SU-DHL-6 (cell line): ENCODE data around the gene GRIK4.
A peak's percentile ranks its signal among the peaks of the same experiment; 100 is the strongest.
"Not testable (repeated sequence)": the region's sequence is repeated elsewhere in the genome, so short reads cannot be mapped to it uniquely, and the experiment has no call there.

Source experiments
- H2AFZ ChIP-seq: fragments of 200-600 bp; sonication (generic); 2 replicates; pipeline ENCODE4 v1.6.1; 2014; ENCODE audit warnings: low read depth, mild to moderate bottlenecking, moderate library complexity, mixed read lengths, antibody characterized with exemption, low read length; ENCODE audit not compliant: severe bottlenecking
- H3F3A ChIP-seq: fragments of 200-600 bp; shearing (Covaris generic); 2 replicates; pipeline ENCODE4 v1.6.0; 2016; ENCODE audit warnings: antibody characterized with exemption, mild to moderate bottlenecking; ENCODE audit not compliant: insufficient read depth
- H3K27ac ChIP-seq: fragments of 200-600 bp; sonication (generic); 2 replicates; pipeline ENCODE4 v1.5.1; 2016; ENCODE audit warnings: low read depth, mild to moderate bottlenecking, low read length, moderate library complexity, mixed read lengths
- H3K27me3 ChIP-seq: fragments of 200-600 bp; sonication (generic), shearing (Covaris generic); 2 replicates; pipeline ENCODE4 v1.6.0; 2014; ENCODE audit warnings: mild to moderate bottlenecking, low read length
- H3K36me3 ChIP-seq: fragments of 200-600 bp; sonication (generic); 2 replicates; pipeline ENCODE4 v1.6.1; 2014; ENCODE audit warnings: mild to moderate bottlenecking, low read length, mixed read lengths
- H3K4me2 ChIP-seq: fragments of 300-600, 200-600 bp; shearing (Covaris generic), sonication (generic); 2 replicates; pipeline ENCODE4 v1.6.0; 2014; ENCODE audit warnings: low read length, low read depth, mild to moderate bottlenecking; ENCODE audit not compliant: poor library complexity, severe bottlenecking
- H3K4me3 ChIP-seq: fragments of 200-600 bp; sonication (generic); 2 replicates; pipeline ENCODE4 v1.5.1; 2014; ENCODE audit warnings: antibody characterized with exemption, low read length, mild to moderate bottlenecking, mixed read lengths; ENCODE audit not compliant: insufficient read depth, poor library complexity, severe bottlenecking
- H3K79me2 ChIP-seq: fragments of 200-600 bp; sonication (generic); 2 replicates; pipeline ENCODE4 v1.6.1; 2014; ENCODE audit warnings: mild to moderate bottlenecking, low read length, moderate library complexity; ENCODE audit not compliant: insufficient read depth
- H3K9ac ChIP-seq: fragments of 200-600 bp; sonication (generic); 2 replicates; pipeline ENCODE4 v1.7.0; 2014; ENCODE audit warnings: mild to moderate bottlenecking, low read length
- H3K9me2 ChIP-seq: fragments of 200-600 bp; sonication (generic); replicated peaks from 2 replicates; pipeline ENCODE4 v1.6.1; 2014; ENCODE audit warnings: low read length; ENCODE audit not compliant: insufficient read depth
- H3K9me3 ChIP-seq: fragments of 200-600 bp; sonication (generic); 2 replicates; pipeline ENCODE4 v1.6.1; 2014; ENCODE audit warnings: low read length, mixed read lengths; ENCODE audit not compliant: insufficient read depth
- H4K20me1 ChIP-seq: fragments of 200-600 bp; sonication (generic); 2 replicates; pipeline ENCODE4 v1.6.1; 2014; ENCODE audit warnings: low read depth, mild to moderate bottlenecking, antibody characterized with exemption, low read length, moderate library complexity, mixed read lengths
- CTCF ChIP-seq: fragments of 200-600 bp; sonication (generic); IDR thresholded peaks from one replicate; pipeline ENCODE4 v1.5.1; 2017; ENCODE audit warnings: antibody characterized with exemption, mild to moderate bottlenecking, low read length, moderate library complexity; ENCODE audit not compliant: insufficient read depth, poor library complexity, severe bottlenecking
- EZH2phosphoT487 ChIP-seq: fragments of 200-600 bp; sonication (generic), shearing (Covaris generic); conservative IDR thresholded peaks from 2 replicates; pipeline ENCODE4 v1.6.1; 2018; ENCODE audit warnings: mild to moderate bottlenecking, antibody characterized with exemption, low read length, moderate library complexity, mixed read lengths

The GRIK4 gene

GRCh38 chr11:121018746-121019145, 507.2 kb downstream of the GRIK4 start:
- Histone ChIP-seq H3K9me2 (no peaks in the 10 kb centered on the region), H3K9me3 (no peaks in the 10 kb centered on the region), H3F3A (no peaks in the 10 kb centered on the region), H2AFZ (no peak overlapping the region), H3K27ac (no peak overlapping the region), H3K27me3 (no peaks in the 10 kb centered on the region), H4K20me1 (no peaks in the 10 kb centered on the region), H3K4me2 (no peak overlapping the region), H3K9ac (no peak overlapping the region), H3K4me3 (no peak overlapping the region), H3K36me3 (no peaks in the 10 kb centered on the region), H3K79me2 (no peaks in the 10 kb centered on the region)
- TF ChIP-seq CTCF: no peak
- TF ChIP-seq EZH2phosphoT487: no peak

GRCh38 chr11:121021718-121022117, 510.2 kb downstream of the GRIK4 start:
- not testable (repeated sequence) for H3K27me3 ChIP-seq, H3K9me2 ChIP-seq, H3K4me2 ChIP-seq, H3K9ac ChIP-seq, H4K20me1 ChIP-seq, H3K36me3 ChIP-seq, H3K9me3 ChIP-seq, H3K27ac ChIP-seq, H3F3A ChIP-seq, H3K4me3 ChIP-seq, H2AFZ ChIP-seq
- H3K79me2 ChIP-seq: peaks cover 14% of the 10 kb centered on the region

GRCh38 chr11:121023848-121024751, 512.6 kb downstream of the GRIK4 start, which contains the start of gene TBCEL:
TSS of gene TBCEL (plus strand) at chr11:121024102. CDS start at chr11:121045691, 21,589 bp downstream.
- Histone ChIP-seq H3K79me2 (peaks cover 14% of the 10 kb centered on the region), H2AFZ (peak within 1 kb of the TSS; percentile 88), H3K27me3 (no peaks in the 10 kb centered on the region), H3K9ac (peak within 1 kb of the TSS; percentile 69), H3K4me2 (peak within 1 kb of the TSS; percentile 67), H3K9me2 (no peaks in the 10 kb centered on the region), H3K27ac (no peak within 1 kb of the TSS), H3K36me3 (no peaks in the 10 kb centered on the region), H3K9me3 (no peaks in the 10 kb centered on the region), H4K20me1 (no peaks in the 10 kb centered on the region), H3K4me3 (peak within 1 kb of the TSS; percentile 65), H3F3A (no peaks in the 10 kb centered on the region)
- TF ChIP-seq EZH2phosphoT487 (no peak), CTCF (no peak)

GRCh38 chr11:121024989-121025388, 513.4 kb downstream of the GRIK4 start:
- H3F3A ChIP-seq: no peaks in the 10 kb centered on the region
- H3K4me2 ChIP-seq: peak overlapping the region; percentile 67
- H3K36me3 ChIP-seq: no peaks in the 10 kb centered on the region
- peaks cover 14% of the 10 kb centered on the region for H3K79me2 ChIP-seq
- peak overlapping the region; percentile 65 for H3K4me3 ChIP-seq
- no peak overlapping the region for H3K27ac ChIP-seq
- no peaks in the 10 kb centered on the region for H3K27me3 ChIP-seq
- no peaks in the 10 kb centered on the region for H3K9me3 ChIP-seq
- TF ChIP-seq CTCF (no peak), EZH2phosphoT487 (no peak)
- no peaks in the 10 kb centered on the region for H4K20me1 ChIP-seq
- H3K9me2 ChIP-seq: no peaks in the 10 kb centered on the region
- peak overlapping the region; percentile 69 for H3K9ac ChIP-seq
- H2AFZ ChIP-seq: no peak overlapping the region
